NCI-H2196 treated with DMSO at 0.1 percent for 48 hours (cell line): ENCODE data around the gene HCN3.
"Not testable (repeated sequence)": the region's sequence is repeated elsewhere in the genome, so short reads cannot be mapped to it uniquely, and the experiment has no call there.

Experiments used
- DNase-seq: peaks from one replicate; lab custom pipeline; 2025; ENCODE audit not compliant: unreplicated experiment; lab: John Stamatoyannopoulos, UW

HCN3 gene

DNA sequence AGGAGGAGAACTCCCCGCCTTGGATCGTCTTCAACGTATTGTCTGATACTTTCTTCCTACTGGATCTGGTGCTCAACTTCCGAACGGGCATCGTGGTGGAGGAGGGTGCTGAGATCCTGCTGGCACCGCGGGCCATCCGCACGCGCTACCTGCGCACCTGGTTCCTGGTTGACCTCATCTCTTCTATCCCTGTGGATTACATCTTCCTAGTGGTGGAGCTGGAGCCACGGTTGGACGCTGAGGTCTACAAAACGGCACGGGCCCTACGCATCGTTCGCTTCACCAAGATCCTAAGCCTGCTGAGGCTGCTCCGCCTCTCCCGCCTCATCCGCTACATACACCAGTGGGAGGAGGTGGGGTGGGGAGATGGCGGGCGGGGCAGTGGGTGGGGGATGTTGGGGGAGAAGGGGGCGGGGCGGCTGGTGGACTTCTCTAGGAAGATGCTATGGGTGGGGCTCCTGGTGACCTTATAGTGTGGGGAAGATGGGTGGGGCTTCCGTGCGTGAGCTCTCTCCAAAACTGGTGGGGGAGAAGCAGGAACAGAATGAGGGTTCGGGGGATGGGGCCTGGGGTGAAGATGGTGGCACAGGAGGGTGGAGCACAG lies 5.3 kb downstream of the HCN3 start:
- DNase-seq, result no peak

DNA sequence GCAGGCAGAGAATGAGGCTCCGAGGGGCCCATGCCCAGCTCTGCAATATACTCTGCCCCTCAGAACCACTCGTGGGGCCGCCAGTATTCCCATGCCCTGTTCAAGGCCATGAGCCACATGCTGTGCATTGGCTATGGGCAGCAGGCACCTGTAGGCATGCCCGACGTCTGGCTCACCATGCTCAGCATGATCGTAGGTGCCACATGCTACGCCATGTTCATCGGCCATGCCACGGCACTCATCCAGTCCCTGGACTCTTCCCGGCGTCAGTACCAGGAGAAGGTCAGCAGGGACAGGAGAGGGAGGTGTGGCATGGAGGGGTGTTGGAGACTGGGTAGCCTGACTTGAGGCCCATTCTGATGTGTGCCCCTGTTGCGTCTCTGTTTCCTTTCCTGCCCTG lies 7.2 kb downstream of the HCN3 start:
- DNase-seq, result no peak

DNA sequence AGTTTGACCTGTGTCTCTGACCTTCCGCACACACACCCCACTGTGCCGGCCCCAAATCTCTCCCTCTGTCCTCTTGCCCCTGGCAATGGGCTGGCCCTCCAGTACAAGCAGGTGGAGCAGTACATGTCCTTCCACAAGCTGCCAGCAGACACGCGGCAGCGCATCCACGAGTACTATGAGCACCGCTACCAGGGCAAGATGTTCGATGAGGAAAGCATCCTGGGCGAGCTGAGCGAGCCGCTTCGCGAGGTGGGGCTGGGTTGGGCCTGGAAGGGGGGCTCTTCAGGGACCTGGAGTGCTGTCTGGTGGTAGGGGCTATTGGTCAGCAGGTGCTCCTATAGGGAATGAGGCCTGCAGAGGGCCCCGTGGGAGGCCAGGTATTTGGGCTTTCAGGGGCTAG lies 7.8 kb downstream of the HCN3 start:
- DNase-seq, result no peak

DNA sequence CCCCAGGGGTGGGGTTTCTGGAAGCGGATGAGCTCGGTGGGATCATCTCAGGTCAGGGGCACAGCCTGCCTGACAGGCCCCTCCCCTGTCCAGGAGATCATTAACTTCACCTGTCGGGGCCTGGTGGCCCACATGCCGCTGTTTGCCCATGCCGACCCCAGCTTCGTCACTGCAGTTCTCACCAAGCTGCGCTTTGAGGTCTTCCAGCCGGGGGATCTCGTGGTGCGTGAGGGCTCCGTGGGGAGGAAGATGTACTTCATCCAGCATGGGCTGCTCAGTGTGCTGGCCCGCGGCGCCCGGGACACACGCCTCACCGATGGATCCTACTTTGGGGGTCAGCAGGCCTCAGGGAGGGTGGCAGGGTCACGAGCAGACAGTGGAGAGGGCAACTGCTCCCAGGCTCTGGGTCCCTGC lies 8.4 kb downstream of the HCN3 start:
- DNase-seq, result no peak

DNA sequence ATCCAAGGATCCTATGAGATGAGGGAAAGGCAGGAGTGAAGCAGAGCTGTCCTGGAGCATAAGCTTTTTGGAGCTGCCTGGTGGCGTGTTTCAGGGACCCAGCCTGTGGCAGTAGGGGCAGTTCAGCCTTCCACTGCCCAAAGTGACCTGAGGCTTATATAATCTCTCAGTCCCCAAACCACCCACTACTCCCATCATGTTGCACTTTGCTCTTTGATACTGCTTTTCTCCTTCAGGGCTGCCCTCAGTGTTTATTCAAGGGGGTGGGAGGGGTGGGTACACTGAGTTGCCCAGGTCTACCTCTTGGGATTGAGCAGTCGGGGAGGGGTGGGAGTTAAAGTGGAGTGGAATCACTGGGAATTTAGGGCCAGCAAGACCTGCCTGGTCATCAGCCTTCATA lies 9.3 kb downstream of the HCN3 start:
- no peak for DNase-seq

DNA sequence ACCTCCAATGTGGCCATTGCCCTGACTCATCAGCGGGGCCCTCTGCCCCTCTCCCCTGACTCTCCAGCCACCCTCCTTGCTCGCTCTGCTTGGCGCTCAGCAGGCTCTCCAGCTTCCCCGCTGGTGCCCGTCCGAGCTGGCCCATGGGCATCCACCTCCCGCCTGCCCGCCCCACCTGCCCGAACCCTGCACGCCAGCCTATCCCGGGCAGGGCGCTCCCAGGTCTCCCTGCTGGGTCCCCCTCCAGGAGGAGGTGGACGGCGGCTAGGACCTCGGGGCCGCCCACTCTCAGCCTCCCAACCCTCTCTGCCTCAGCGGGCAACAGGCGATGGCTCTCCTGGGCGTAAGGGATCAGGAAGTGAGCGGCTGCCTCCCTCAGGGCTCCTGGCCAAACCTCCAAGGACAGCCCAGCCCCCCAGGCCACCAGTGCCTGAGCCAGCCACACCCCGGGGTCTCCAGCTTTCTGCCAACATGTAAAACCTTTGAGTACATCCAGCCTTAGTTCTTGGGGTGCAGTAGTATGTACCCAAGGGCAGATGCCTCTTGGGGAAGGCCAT lies 10.8 kb downstream of the HCN3 start:
- no peak for DNase-seq

DNA sequence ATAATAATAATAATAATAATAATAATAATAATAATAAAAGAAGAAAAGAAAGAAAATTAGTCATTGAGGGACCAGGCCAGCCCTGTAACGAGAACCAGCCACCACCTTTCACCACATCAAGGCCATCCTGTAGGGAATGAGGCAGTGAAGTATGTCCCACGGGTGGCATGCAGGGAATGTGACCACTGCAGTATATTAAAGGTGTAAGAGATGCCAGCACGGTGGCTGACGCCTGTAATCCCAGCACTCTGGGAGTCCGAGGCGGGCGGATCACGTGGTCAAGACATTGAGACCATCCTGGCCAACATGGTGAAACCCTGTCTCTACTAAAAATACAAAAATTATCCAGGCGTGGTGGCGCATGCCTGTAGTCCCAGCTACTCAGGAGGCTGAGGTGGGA lies 13.7 kb downstream of the HCN3 start:
- DNase-seq, result not testable (repeated sequence)

DNA sequence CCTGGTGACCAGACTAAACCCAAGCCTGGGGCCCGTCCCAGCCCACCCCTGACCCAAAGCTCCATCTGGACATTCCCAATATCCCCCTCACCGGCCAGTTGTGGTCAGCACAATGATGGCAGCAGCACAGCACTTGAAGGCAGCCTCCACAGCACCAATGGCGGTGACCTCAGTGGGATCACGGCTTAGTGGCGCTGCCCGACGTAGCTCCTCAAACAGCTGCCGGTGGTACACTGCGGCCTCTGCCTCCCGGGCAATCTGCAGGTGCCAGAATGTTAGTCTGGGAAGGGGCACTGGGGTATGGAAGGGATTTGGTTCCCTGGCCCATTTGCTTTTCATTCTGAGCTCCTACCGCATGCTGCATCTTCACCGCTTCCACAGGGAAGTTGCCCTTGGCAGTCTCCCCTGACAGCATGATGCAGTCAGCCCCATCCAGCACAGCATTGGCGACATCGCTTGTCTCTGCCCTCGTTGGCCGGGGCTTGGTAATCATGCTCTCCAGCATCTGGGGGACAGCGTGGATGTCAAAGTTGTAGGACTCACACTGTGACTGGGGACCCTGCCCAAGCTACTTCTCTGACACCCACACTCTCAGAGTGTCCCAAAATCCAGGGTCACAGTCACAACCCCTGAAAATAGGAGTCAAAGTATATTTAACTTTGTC lies 16.0 kb downstream of the HCN3 start:
- no peak for DNase-seq

DNA sequence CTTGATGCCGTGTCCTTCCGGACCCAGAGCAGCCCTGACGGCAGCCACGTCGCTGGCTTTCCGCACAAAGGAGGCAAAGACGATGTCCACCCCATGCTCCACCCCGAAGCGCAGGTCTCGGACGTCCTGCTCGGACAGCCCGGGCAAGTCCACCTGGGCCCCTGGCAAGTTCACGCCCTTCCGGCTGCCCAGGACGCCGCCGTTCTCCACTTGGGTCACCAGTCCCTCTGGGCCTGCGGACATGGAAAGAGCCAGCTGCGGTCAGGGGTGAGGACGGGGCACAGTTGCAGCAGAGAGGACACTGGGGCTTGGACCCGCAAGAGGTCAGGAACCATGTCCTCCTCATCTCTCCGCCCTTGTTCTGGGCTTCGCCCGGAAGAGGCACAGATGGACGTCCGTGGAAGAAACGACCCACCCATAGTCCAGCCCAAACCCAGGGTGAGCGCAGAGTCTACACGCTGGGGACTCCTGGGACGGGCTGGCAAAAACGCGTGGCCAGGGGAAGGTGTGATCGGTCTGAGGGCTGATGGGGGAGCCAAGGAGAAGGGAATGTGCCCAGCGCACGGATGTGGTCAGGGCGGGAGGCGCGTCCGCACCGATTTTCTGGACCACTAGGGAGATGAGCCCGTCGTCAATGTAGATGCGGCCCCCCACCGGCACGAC lies 17.4 kb downstream of the HCN3 start:
- DNase-seq, result no peak

DNA sequence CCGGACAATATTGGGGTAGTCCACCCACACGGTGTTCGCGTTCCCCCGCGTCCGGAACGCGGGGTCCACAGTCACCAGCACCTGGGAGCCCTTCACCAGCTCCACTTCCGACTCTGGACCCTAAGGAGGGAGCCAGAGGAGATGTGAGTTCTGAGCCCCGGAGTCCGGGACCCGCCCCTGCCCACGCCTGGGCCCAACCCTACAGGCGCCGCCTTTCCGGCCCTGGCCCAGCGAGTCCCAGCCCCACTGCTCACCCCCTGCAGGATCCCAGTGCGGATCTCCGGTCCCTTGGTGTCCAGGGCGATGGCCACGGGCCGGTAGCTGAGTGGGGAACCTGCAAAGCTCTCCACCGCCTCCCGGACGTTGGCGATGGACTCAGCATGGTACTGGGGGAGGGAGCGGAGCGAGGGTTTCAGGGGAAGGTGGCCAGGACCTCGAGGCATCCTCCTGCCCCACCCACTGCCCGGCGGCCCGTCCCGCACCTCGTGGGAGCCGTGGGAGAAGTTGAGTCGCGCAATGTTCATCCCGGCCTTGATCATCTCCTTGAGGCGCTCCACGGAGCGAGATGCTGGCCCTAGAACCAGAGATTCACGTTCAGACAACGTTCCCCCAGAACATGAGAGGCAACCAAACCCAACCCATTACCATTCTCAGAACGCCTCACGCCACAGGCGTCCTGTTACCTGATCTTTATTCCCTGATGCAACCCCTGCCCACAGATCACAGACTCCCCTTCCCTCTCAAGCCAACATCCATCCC lies 18.1 kb downstream of the HCN3 start:
- no peak for DNase-seq

DNA sequence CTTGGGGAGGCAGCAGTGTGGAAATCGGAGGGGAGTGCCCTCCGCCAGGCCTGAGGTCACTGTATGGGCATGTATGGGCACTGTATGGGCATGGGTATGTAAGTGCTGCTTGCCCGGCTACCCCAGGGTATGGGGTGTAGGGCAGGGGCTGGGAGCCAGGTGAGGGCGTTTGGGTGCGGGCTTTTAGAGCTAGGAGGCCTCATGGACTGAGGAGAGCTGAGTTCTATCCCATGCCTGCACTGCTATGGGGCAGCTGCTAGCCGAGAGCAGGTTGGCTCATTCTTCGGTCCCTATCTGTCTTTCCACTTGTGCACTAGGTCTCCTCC lies 18.6 kb downstream of the HCN3 start:
- no peak for DNase-seq

DNA sequence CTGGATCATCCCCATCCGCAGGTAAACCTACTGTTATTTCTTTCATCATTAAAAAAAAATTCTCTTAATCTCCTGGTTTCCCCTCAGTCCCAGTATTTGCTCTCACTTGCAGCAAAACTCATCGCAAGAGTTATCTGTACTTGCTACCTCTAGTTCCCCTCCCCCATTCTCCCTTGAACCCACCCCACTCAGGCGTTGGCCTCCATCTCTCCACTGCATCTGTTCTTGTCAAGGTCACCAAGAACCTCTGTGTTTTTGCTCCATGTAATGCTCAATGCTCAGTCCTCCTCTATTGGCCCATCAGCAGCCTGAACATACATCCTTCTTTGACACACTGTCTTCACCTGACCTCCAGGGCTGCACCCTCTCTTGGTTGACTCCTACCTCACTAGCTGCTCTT lies 19.4 kb downstream of the HCN3 start:
- no peak for DNase-seq

DNA sequence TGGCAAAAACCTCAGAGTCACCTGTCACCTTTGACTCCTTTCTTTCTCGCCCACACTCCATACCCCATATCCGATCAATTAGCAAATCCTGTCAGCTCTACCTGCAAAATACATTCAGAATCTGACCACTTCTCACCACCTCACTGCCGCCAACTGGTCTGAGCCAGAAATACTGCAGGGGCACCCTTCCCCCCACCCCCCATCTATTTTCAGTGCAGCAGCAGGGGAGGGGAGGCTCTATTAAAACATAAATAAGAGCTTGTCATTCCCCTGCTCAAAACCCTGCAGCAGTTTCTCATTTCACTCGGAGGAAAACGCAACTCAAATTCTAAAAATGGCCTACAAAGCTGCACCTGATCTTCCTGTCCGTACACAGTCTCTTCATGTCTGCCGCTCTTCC lies 20.1 kb downstream of the HCN3 start:
- no peak for DNase-seq

DNA sequence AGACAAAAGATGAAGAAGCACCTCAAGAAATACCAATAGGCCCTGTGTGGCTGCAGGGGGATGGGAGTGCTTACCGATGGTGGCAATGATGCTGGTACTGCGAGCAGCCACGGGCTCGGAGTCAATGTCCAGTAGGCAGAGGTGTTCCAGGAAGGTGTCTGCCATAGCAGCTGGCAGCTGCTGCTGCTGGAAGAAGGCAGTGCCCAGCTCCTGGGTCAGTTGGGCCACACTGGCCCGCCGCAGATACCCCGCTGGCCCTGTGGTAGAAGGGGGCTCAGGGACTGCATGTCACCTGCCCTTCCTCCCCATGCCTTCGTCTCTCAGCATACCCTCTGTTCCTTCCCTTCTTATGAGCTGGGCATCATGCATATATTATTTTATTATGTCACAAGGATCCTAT lies 22.8 kb downstream of the HCN3 start:
- no peak for DNase-seq

DNA sequence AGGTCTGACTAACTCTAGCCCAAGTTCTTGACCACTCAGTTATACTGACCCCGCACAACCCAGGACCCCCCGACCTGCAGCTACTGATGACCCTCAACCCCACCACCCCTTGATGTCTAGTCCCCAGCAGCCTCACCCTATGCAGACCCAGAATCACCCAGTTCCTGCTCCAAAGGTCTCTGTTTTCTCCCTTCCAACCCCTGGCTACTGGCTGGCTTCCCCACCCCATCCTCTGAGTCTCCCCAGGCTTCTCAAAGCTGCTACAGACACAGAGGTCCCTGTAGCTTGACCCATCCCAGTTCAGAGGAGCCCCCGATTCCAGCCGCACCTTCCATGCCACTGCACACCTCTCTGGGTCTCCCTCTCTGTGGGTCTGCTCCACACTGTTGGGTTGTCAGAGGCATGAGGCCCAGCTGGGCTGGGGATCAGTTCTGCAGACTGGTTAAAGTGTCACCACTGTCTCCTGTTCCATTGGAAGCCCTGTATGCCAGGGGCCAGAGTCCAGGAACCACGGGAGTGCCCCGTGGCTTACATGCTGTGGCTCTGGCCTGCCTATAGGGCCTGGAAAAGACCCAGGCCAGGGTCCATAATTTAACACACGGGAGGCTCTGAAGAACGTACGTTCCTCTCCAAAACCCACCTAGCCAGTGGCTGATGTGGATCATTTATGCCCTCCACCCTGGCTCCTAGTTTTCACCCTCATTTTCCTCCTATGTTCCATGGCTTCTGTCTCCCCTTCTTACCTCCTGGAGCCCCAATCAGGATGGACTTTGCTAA lies 23.5 kb downstream of the HCN3 start:
- DNase-seq, result no peak

DNA sequence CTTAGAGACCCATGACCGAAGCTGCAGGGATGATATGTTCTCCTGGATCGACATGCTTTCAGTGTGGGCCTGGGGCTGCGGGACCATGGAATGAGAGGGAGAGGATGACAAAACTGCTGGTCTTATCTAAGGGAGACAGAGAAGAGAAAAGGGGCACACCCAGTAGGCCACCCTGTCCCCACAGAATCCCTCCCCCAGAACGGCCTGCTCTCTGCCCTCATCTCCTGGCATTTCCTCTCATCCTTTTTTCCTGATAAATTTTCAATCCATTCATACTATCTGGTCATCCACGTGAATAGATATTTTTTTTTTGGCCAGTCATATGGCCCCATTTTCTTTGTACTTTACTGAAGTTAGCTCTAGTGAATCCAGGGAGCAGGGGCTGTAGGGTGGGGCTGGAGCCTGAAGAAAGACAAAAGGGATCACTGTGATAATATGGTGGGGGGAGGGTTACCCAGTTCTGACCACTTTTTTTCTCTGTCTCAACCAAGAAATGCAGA lies 24.1 kb downstream of the HCN3 start, which contains the start of gene PKLR:
TSS of gene PKLR (minus strand) at position 97 of the 500 bp plus-strand sequence. CDS start at position 54, 43 bp downstream.
- DNase-seq, result no peak

DNA sequence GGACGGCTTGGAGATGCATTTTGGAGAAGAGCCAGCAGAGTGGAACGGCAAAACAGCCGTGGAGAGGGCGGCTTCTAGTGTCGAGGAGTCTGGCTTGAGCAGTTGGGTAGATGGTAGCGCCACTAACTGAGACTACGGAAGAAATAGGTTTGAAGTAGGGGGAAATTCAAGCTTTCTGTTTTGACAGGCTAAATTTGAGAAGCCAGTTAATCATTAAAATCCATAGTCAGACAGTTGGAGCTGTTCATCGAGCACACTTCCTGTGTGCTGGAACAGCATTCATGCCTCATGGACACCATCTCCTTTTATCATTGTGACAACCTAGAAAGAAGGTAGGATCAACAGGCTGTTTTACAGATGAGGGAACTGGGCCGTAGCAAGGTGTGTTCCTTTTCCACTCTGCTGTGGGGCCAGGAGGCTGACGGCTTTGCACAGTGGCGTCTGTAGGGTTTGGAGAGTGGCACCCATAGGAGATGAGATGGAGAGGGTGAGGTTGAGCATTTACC lies 27.3 kb downstream of the HCN3 start:
- no peak for DNase-seq

DNA sequence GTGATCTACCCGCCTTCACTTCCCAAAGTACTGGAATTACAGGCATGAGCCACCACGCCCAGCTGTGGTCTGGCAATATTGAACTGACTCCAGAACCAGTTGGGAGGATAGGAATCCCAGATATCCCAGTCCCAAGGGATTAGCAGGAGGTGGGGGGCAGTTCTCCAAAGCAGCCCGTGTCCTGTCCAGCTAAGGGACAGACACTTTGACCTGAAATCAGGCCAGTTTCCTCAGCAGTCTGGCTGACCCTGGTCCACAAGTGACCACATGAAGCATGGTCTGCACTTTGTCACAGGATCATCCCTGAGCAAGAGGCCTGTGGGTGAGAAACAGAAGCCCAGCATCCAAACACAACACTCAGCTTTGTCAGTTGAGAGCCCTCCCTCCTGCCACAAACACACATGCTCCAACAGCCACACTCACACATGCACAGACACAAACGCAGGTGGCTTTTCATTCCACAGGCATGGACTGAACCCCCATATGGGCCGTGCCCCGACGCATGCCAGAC lies 28.7 kb downstream of the HCN3 start:
- no peak for DNase-seq

DNA sequence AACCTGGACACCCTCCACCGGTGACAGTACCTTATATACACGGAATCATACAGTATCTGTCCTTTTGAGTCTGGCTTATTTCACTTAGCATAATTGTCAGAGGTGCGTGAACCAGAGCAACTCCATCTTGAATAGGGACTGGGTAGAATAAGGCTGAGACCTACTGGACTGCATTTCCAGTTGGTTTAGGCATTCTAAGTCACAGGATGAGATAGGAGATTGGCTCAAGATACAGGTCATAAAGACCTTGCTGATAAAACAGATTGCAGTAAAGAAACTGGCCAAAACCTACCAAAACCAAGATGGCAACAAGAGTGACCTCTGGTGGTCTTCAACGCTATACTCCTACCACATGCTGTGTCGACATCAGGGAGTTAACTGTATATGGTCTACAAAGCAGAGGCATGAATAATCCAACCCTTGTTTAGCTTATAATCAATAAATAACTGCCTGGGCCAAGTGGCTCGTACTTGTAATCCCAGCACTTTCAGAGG lies 30.0 kb downstream of the HCN3 start:
- DNase-seq, result no peak
